Measurements from ENCODE around the gene PCDHB1.

The PCDHB1 gene

GRCh38 chr5:141050622-141051520 is at the start of gene PCDHB1:
Gene PCDHB1 (plus strand): TSS chr5:141051374. CDS start chr5:141051471, 97 bp downstream.
- no peak for DNase-seq (ENCODE audit: low read depth)

- DNase-seq (ENCODE audit: low read depth): no peak
These were observed 49.7 kb upstream of the PCDHB1 start for GRCh38 chr5:141001446-141001843.

- DNase-seq (ENCODE audit: low read depth): no peak
These were observed 49.1 kb upstream of the PCDHB1 start for GRCh38 chr5:141001844-141002604.

- DNase-seq (ENCODE audit: low read depth): no peak
These were observed 48.6 kb upstream of the PCDHB1 start for GRCh38 chr5:141002605-141002965.

GRCh38 chr5:141003031-141003430 is 48.1 kb upstream of the PCDHB1 start:
- DNase-seq (ENCODE audit: low read depth): no peak

- DNase-seq (ENCODE audit: low read depth): no peak
These were observed 47.2 kb upstream of the PCDHB1 start for GRCh38 chr5:141003791-141004611.

- DNase-seq (ENCODE audit: low read depth): no peak
These were observed 43.4 kb upstream of the PCDHB1 start for GRCh38 chr5:141007791-141008190.

- DNase-seq (ENCODE audit: low read depth): no peak
These were observed 41.0 kb upstream of the PCDHB1 start for GRCh38 chr5:141010047-141010793.

- no peak for DNase-seq (ENCODE audit: low read depth)
These were observed 33.2 kb upstream of the PCDHB1 start for GRCh38 chr5:141017943-141018342.

GRCh38 chr5:141022384-141022783 is 28.8 kb upstream of the PCDHB1 start:
- no peak for DNase-seq (ENCODE audit: low read depth)

GRCh38 chr5:141031006-141031405 is 20.2 kb upstream of the PCDHB1 start:
- no peak for DNase-seq (ENCODE audit: low read depth)

- DNase-seq (ENCODE audit: low read depth): no peak
These were observed 18.5 kb upstream of the PCDHB1 start for GRCh38 chr5:141032626-141033025.

GRCh38 chr5:141039061-141039460 is 12.1 kb upstream of the PCDHB1 start:
- DNase-seq (ENCODE audit: low read depth): no peak

GRCh38 chr5:141039517-141039916 is 11.7 kb upstream of the PCDHB1 start:
- DNase-seq (ENCODE audit: low read depth): no peak

- DNase-seq (ENCODE audit: low read depth): no peak
These were observed 10.9 kb upstream of the PCDHB1 start for GRCh38 chr5:141040093-141040770.

GRCh38 chr5:141040771-141041426 is 10.3 kb upstream of the PCDHB1 start:
- DNase-seq (ENCODE audit: low read depth): peak; percentile 54

- DNase-seq (ENCODE audit: low read depth): no peak
These were observed 9.8 kb upstream of the PCDHB1 start for GRCh38 chr5:141041427-141041785.

GRCh38 chr5:141042555-141042954 is 8.6 kb upstream of the PCDHB1 start:
- no peak for DNase-seq (ENCODE audit: low read depth)

- no peak for DNase-seq (ENCODE audit: low read depth)
These were observed 320 bp downstream of the PCDHB1 start for GRCh38 chr5:141051521-141051866.

GRCh38 chr5:141077826-141078225 is 26.7 kb downstream of the PCDHB1 start:
- no peak for DNase-seq (ENCODE audit: low read depth)

GRCh38 chr5:141082228-141082627 is 31.1 kb downstream of the PCDHB1 start:
- no peak for DNase-seq (ENCODE audit: low read depth)
